BLaER1 treated with 17β-estradiol and CSF1 and Interleukin-3, amounts not matched to agents 10 nM and 100 nM (cell line): Measurements from ENCODE around the gene EFCAB6.

ENCODE experiments used
- H3K27ac ChIP-seq, 11 experiments: shearing (Covaris generic); formaldehyde crosslinking; 2 replicates each; pipeline ENCODE4 v1.8.1; 2022
- H3K27me3 ChIP-seq, 11 experiments: shearing (Covaris generic); formaldehyde crosslinking; 2 replicates each; pipeline ENCODE4 v1.8.1; 2022
- H3K36me3 ChIP-seq, 11 experiments: shearing (Covaris generic); formaldehyde crosslinking; 2 replicates each; pipeline ENCODE4 v1.8.1; 2022
- H3K4me1 ChIP-seq, 10 experiments: shearing (Covaris generic); formaldehyde crosslinking; 2 replicates each; pipeline ENCODE4 v1.8.1; 2022
- H3K4me2 ChIP-seq, 11 experiments: shearing (Covaris generic); formaldehyde crosslinking; 2 replicates each; pipeline ENCODE4 v1.8.1; 2022
- H3K4me3 ChIP-seq, 10 experiments: shearing (Covaris generic); formaldehyde crosslinking; 2 replicates each; pipeline ENCODE4 v1.8.1; 2022
- H3K9ac ChIP-seq, 11 experiments: shearing (Covaris generic); formaldehyde crosslinking; 2 replicates each; pipeline ENCODE4 v1.8.1; 2022
- H3K9me3 ChIP-seq, 11 experiments: shearing (Covaris generic); formaldehyde crosslinking; replicated peaks in 1 of 11; 2 replicates each; pipeline ENCODE4 v1.8.1; 2022
- H4K20me1 ChIP-seq, 11 experiments: shearing (Covaris generic); formaldehyde crosslinking; 2 replicates each; pipeline ENCODE4 v1.8.1; 2022
- Cebpa-rat ChIP-seq, 11 experiments: shearing (Covaris generic); IDR thresholded peaks; 2 replicates each; pipeline ENCODE4 v1.8.1; 2022

EFCAB6 gene

GRCh38 chr22:43516996-43517635 lies 295.0 kb downstream of the EFCAB6 start:
- Histone ChIP-seq H3K36me3 (no peaks in the 10 kb centered on the region), H3K4me2 (no peak overlapping the region), H4K20me1 (no peaks in the 10 kb centered on the region; a peak in 1 of 22 replicates), H3K9me3 (no peaks in the 10 kb centered on the region), H3K27me3 (no peaks in the 10 kb centered on the region), H3K27ac (no peak overlapping the region), H3K4me1 (peaks cover 0 to 11% (median 3%) of the 10 kb centered on the region in 10 experiments; a peak in 5 of 20 replicates), H3K9ac (no peak overlapping the region), H3K4me3 (no peak overlapping the region)
- no peak for TF ChIP-seq Cebpa-rat (IDR thresholded peaks at IDR 0.05)

- H3K27me3 ChIP-seq, result no peaks in the 10 kb centered on the region
- H3K4me2 ChIP-seq, result no peak overlapping the region
- H4K20me1 ChIP-seq, result no peaks in the 10 kb centered on the region; a peak in 1 of 22 replicates
- no peak overlapping the region for H3K27ac ChIP-seq
- no peak overlapping the region for H3K9ac ChIP-seq
- no peaks in the 10 kb centered on the region for H3K9me3 ChIP-seq
- TF ChIP-seq Cebpa-rat (IDR thresholded peaks at IDR 0.05), result no peak
- peaks cover 0 to 11% (median 3%) of the 10 kb centered on the region in 10 experiments; a peak in 5 of 20 replicates for H3K4me1 ChIP-seq
- H3K36me3 ChIP-seq, result no peaks in the 10 kb centered on the region
- H3K4me3 ChIP-seq, result no peak overlapping the region
Measured at GRCh38 chr22:43516386-43516785, 295.7 kb downstream of the EFCAB6 start.

GRCh38 chr22:43515902-43516301 lies 296.2 kb downstream of the EFCAB6 start:
- Histone ChIP-seq H3K4me3 (no peak overlapping the region), H4K20me1 (no peaks in the 10 kb centered on the region; a peak in 1 of 22 replicates), H3K27ac (no peak overlapping the region; a peak in 1 of 22 replicates), H3K9me3 (no peaks in the 10 kb centered on the region), H3K4me2 (peak overlapping the region in 3 of 11 experiments; percentile 10 to 29 (median 23); a peak in 3 of 22 replicates), H3K27me3 (no peaks in the 10 kb centered on the region), H3K36me3 (no peaks in the 10 kb centered on the region), H3K9ac (no peak overlapping the region), H3K4me1 (peaks cover 0 to 11% (median 3%) of the 10 kb centered on the region in 10 experiments; a peak in 5 of 20 replicates)
- no peak for TF ChIP-seq Cebpa-rat (IDR thresholded peaks at IDR 0.05)

- H3K27me3 ChIP-seq, result no peaks in the 10 kb centered on the region
- H3K36me3 ChIP-seq, result no peaks in the 10 kb centered on the region
- H4K20me1 ChIP-seq, result no peaks in the 10 kb centered on the region; a peak in 1 of 22 replicates
- H3K27ac ChIP-seq, result peak overlapping the region in 1 of 11 experiments; percentile 35; a peak in 2 of 22 replicates
- H3K9ac ChIP-seq, result no peak overlapping the region
- no peak for TF ChIP-seq Cebpa-rat (IDR thresholded peaks at IDR 0.05)
- H3K4me1 ChIP-seq, result peaks cover 0 to 11% (median 3%) of the 10 kb centered on the region in 10 experiments; a peak in 5 of 20 replicates
- no peak overlapping the region for H3K4me3 ChIP-seq
- peak overlapping the region in 4 of 11 experiments; percentile 10 to 29 (median 20); a peak in 3 of 22 replicates for H3K4me2 ChIP-seq
- H3K9me3 ChIP-seq, result no peaks in the 10 kb centered on the region
Measured at GRCh38 chr22:43515411-43515810, 296.7 kb downstream of the EFCAB6 start.

GRCh38 chr22:43514476-43515157 lies 297.5 kb downstream of the EFCAB6 start:
- Histone ChIP-seq H3K27me3 (no peaks in the 10 kb centered on the region), H3K4me3 (no peak overlapping the region), H3K9me3 (no peaks in the 10 kb centered on the region), H3K4me2 (no peak overlapping the region), H3K27ac (no peak overlapping the region), H3K4me1 (peaks cover 0 to 11% (median 3%) of the 10 kb centered on the region in 10 experiments; a peak in 5 of 20 replicates), H3K9ac (no peak overlapping the region), H3K36me3 (no peaks in the 10 kb centered on the region), H4K20me1 (no peaks in the 10 kb centered on the region; a peak in 1 of 22 replicates)
- no peak for TF ChIP-seq Cebpa-rat (IDR thresholded peaks at IDR 0.05)

- H3K27me3 ChIP-seq, result no peaks in the 10 kb centered on the region
- no peaks in the 10 kb centered on the region for H3K9me3 ChIP-seq
- H3K9ac ChIP-seq, result no peak overlapping the region
- no peak overlapping the region for H3K4me2 ChIP-seq
- H4K20me1 ChIP-seq, result no peaks in the 10 kb centered on the region; a peak in 1 of 22 replicates
- peaks cover 0 to 11% (median 3%) of the 10 kb centered on the region in 10 experiments; a peak in 5 of 20 replicates for H3K4me1 ChIP-seq
- TF ChIP-seq Cebpa-rat (IDR thresholded peaks at IDR 0.05), result no peak
- no peak overlapping the region for H3K27ac ChIP-seq
- no peaks in the 10 kb centered on the region for H3K36me3 ChIP-seq
- H3K4me3 ChIP-seq, result no peak overlapping the region
Measured at GRCh38 chr22:43512279-43512678, 299.8 kb downstream of the EFCAB6 start.

- H3K9ac ChIP-seq, result no peak overlapping the region
- peaks cover 0 to 11% (median 3%) of the 10 kb centered on the region in 10 experiments; a peak in 5 of 20 replicates for H3K4me1 ChIP-seq
- no peaks in the 10 kb centered on the region for H3K27me3 ChIP-seq
- H3K27ac ChIP-seq, result no peak overlapping the region
- no peaks in the 10 kb centered on the region for H3K9me3 ChIP-seq
- H4K20me1 ChIP-seq, result no peaks in the 10 kb centered on the region; a peak in 1 of 22 replicates
- H3K4me3 ChIP-seq, result no peak overlapping the region
- H3K36me3 ChIP-seq, result no peaks in the 10 kb centered on the region
- H3K4me2 ChIP-seq, result no peak overlapping the region
- TF ChIP-seq Cebpa-rat (IDR thresholded peaks at IDR 0.05), result no peak
Measured at GRCh38 chr22:43511276-43511910, 300.7 kb downstream of the EFCAB6 start.

GRCh38 chr22:43510281-43511070 lies 301.6 kb downstream of the EFCAB6 start:
- H3K9ac ChIP-seq, result no peak overlapping the region
- H3K9me3 ChIP-seq, result no peaks in the 10 kb centered on the region
- TF ChIP-seq Cebpa-rat (IDR thresholded peaks at IDR 0.05), result no peak
- H3K4me2 ChIP-seq, result no peak overlapping the region
- H3K4me1 ChIP-seq, result peaks cover 0 to 5% (median 0%) of the 10 kb centered on the region in 10 experiments; a peak in 5 of 20 replicates
- H3K27me3 ChIP-seq, result no peaks in the 10 kb centered on the region
- H3K27ac ChIP-seq, result no peak overlapping the region
- H3K4me3 ChIP-seq, result no peak overlapping the region
- no peaks in the 10 kb centered on the region for H3K36me3 ChIP-seq
- H4K20me1 ChIP-seq, result no peaks in the 10 kb centered on the region; a peak in 1 of 22 replicates
